ENCODE data around the gene PCED1A. TPM values are rescaled to one million over a fixed set of nuclear protein-coding genes. Genes with fewer than 3 reads are reported as not detected.
"Not testable (repeated sequence)": the region's sequence is repeated elsewhere in the genome, so short reads cannot be mapped to it uniquely, and the experiment has no call there.

Gene PCED1A
- total and polyA plus RNA-seq, 2 of the 8 experiments (the other 6 are each of a cell fraction or from before 2014, with no cell fraction given): 13.4 to 18.9 TPM

GRCh38 chr20:2807929-2808328, 32.5 kb downstream of the PCED1A start:
- not testable (repeated sequence) for H3K4me3 ChIP-seq (ENCODE audit: extremely low read depth in 1 of 4, insufficient read depth in 2 of 4, low read depth in 3 of 4, low read length in 4 of 4); H2AK5ac ChIP-seq (ENCODE audit: low read depth, low read length); H3K9ac ChIP-seq (replicated peaks in 1 of 4; ENCODE audit: extremely low read depth in 1 of 4, low read depth in 3 of 4, low read length in 3 of 4); FAIRE-seq; H4K91ac ChIP-seq (replicated peaks; ENCODE audit: insufficient read length, low read length); DNase-seq (ENCODE audit: low read depth in 1 of 2, low spot score in 2 of 2); H2BK5ac ChIP-seq (ENCODE audit: low read depth, low read length); H3K9me3 ChIP-seq (ENCODE audit: insufficient read depth in 2 of 2, low read depth in 1 of 2, low read length in 1 of 2); H3K56ac ChIP-seq (replicated peaks; ENCODE audit: insufficient read length, low read depth, low read length); H2BK120ac ChIP-seq (replicated peaks; ENCODE audit: low read depth, low read length); H3K23ac ChIP-seq (ENCODE audit: insufficient read length); H3K18ac ChIP-seq (ENCODE audit: extremely low read depth, low read length); H2BK20ac ChIP-seq (ENCODE audit: low read length); H3K79me2 ChIP-seq (ENCODE audit: control insufficient read depth in 1 of 2, insufficient read depth in 2 of 2, low read length in 2 of 2); H3K36me3 ChIP-seq (ENCODE audit: control insufficient read depth in 2 of 4, insufficient read depth in 4 of 4, low read length in 3 of 4); H4K8ac ChIP-seq (ENCODE audit: extremely low read depth, insufficient read depth, low read length); H3K4me2 ChIP-seq (ENCODE audit: insufficient read depth in 1 of 2, low read depth in 2 of 2, low read length in 2 of 2); H3K4ac ChIP-seq (replicated peaks; ENCODE audit: insufficient read length, low read depth, low read length); H2BK12ac ChIP-seq (ENCODE audit: low read depth, low read length); H3K14ac ChIP-seq (ENCODE audit: insufficient read length); H2AFZ ChIP-seq (ENCODE audit: low read length); H3K79me1 ChIP-seq (ENCODE audit: low read depth, low read length); H4K5ac ChIP-seq (ENCODE audit: insufficient read length, low read depth, low read length); H3K27ac ChIP-seq (ENCODE audit: low read depth, low read length); H3K23me2 ChIP-seq (ENCODE audit: low read depth, low read length); H4K20me1 ChIP-seq (replicated peaks in 1 of 2; ENCODE audit: control insufficient read depth in 1 of 2, insufficient read depth in 2 of 2, low read length in 2 of 2); H2BK15ac ChIP-seq (ENCODE audit: low read length)
- peaks cover 35 to 50% (median 44%) of the 10 kb centered on the region in 4 experiments for H3K27me3 ChIP-seq (replicated peaks in 1 of 4; ENCODE audit: control insufficient read depth in 3 of 4, extremely low read depth in 1 of 4, insufficient read depth in 3 of 4, low read length in 3 of 4)
- ChIA-PET CTCF (ENCODE audit: partially characterized antibody) (interaction anchor here (3.5 kb wide), 1 partner anchor 11 kb away, joined by 9 read pairs; no protein-coding TSS in a partner anchor), POLR2A (ENCODE audit: partially characterized antibody) (interaction anchor here (0.7 to 1.0 kb wide), 2 partner anchors 8 to 191 kb away, joined by 3 read pairs; no protein-coding TSS in a partner anchor)
- peaks cover 0 to 13% (median 8%) of the 10 kb centered on the region in 4 experiments; a peak in 6 of 7 replicates for H3K4me1 ChIP-seq (replicated peaks in 1 of 4; ENCODE audit: control insufficient read depth in 3 of 4, insufficient read depth in 4 of 4, low read length in 3 of 4)
- 88% methylated on average over 9 of the region's 9 CpGs; no CpG with 5 or more reads in 1 of the 2 experiments for WGBS, 2 experiments (ENCODE audit: extremely low coverage in 1 of 2, insufficient coverage in 1 of 2, insufficient read length in 1 of 2, insufficient replicate concordance in 2 of 2, low coverage in 1 of 2, low lambda C conversion rate in 2 of 2, missing lambda C conversion rate in 1 of 2)

All from H1 (cell line).